Left ventricle myocardium inferior (tissue), 1 donor: ENCODE results near the gene CGB7. TPM values are rescaled to one million over a fixed set of nuclear protein-coding genes. Genes with fewer than 3 reads are reported as not detected.
"Not testable (repeated sequence)": the region's sequence is repeated elsewhere in the genome, so short reads cannot be mapped to it uniquely, and the experiment has no call there.

Experiments used
- DNase-seq: peaks from one replicate; pipeline ENCODE4 v3.0.0-alpha.2; 2020
- H3K27ac ChIP-seq: fragments of 200-600 bp; replicated peaks from 2 replicates; pipeline ENCODE4 v1.8.0; 2021
- H3K27me3 ChIP-seq: fragments of 200-600 bp; 2 replicates; pipeline ENCODE4 v1.8.0; 2021; ENCODE audit warnings: low read depth
- H3K36me3 ChIP-seq: fragments of 200-600 bp; 2 replicates; pipeline ENCODE4 v1.8.0; 2021
- H3K4me1 ChIP-seq: fragments of 200-600 bp; 2 replicates; pipeline ENCODE4 v1.8.0; 2021
- H3K4me3 ChIP-seq: fragments of 200-600 bp; 2 replicates; pipeline ENCODE4 v1.8.0; 2021; ENCODE audit warnings: mild to moderate bottlenecking, moderate library complexity
- H3K9me3 ChIP-seq: fragments of 200-600 bp; replicated peaks from 2 replicates; pipeline ENCODE4 v1.8.0; 2021
- CTCF ChIP-seq: fragments of 200-600 bp; IDR thresholded peaks from 2 replicates; pipeline ENCODE4 v1.8.0; 2021; ENCODE audit warnings: antibody characterized with exemption, mild to moderate bottlenecking, borderline replicate concordance
- intact Hi-C: fragments of 100-400 bp; cut with micrococcal nuclease; formaldehyde crosslinking; loops from one replicate; pipeline ENCODE4 v1.11.0; 2022
- total RNA-seq: library from RNA; stranded (reverse); fragmentation: NEBNext Ultra II Directional; extraction: Animal tissue kit (Norgen Biotek cat#: 25700); gene quantifications from one replicate; pipeline ENCODE4 v1.2.1, GENCODE V29; 2021
- donor health status: DM: no; HTN: yes; CAD: no; lungs with severe emphysema.

CGB7 gene
- total RNA-seq, 1 donor from 2014 or later = not detected

- DNase-seq = peak; percentile 55
- peak; percentile 56 for TF ChIP-seq CTCF
- no peaks in the 10 kb centered on the region for H3K36me3 ChIP-seq
- intact Hi-C loops = no loop called here
- H3K27me3 ChIP-seq = peaks cover 38% of the 10 kb centered on the region
- no peaks in the 10 kb centered on the region for H3K9me3 ChIP-seq
- no peak overlapping the region for H3K27ac ChIP-seq
- H3K4me3 ChIP-seq = peak overlapping the region; percentile 72
- peaks cover 22% of the 10 kb centered on the region for H3K4me1 ChIP-seq
These were observed 1.2 kb downstream of the CGB7 start for GRCh38 chr19:49056101-49056901.

GRCh38 chr19:49050376-49051033 lies 7.0 kb downstream of the CGB7 start:
- H3K27me3 ChIP-seq, H3K36me3 ChIP-seq, H3K9me3 ChIP-seq, H3K4me3 ChIP-seq, H3K27ac ChIP-seq, intact Hi-C loops, H3K4me1 ChIP-seq, DNase-seq: not testable (repeated sequence)

- DNase-seq, H3K36me3 ChIP-seq, intact Hi-C loops, H3K4me1 ChIP-seq, H3K27ac ChIP-seq, H3K4me3 ChIP-seq, H3K9me3 ChIP-seq, H3K27me3 ChIP-seq: not testable (repeated sequence)
These were observed 7.7 kb downstream of the CGB7 start for GRCh38 chr19:49049834-49050233.

- H3K9me3 ChIP-seq, H3K36me3 ChIP-seq, H3K4me1 ChIP-seq, DNase-seq, H3K4me3 ChIP-seq, intact Hi-C loops, H3K27ac ChIP-seq, H3K27me3 ChIP-seq: not testable (repeated sequence)
These were observed 8.5 kb downstream of the CGB7 start, which contains the start of gene CGB8 for GRCh38 chr19:49049011-49049410. Gene CGB8, minus strand, starts transcription at chr19:49049111. Its CDS starts 372 bp downstream, at chr19:49048739.

- H3K4me1 ChIP-seq, H3K36me3 ChIP-seq, H3K4me3 ChIP-seq, H3K27me3 ChIP-seq, DNase-seq, H3K9me3 ChIP-seq, H3K27ac ChIP-seq, intact Hi-C loops: not testable (repeated sequence)
These were observed 14.0 kb downstream of the CGB7 start, which contains the start of gene CGB5 for GRCh38 chr19:49043548-49043947. Gene CGB5, plus strand, starts transcription at chr19:49043848. Its CDS starts 362 bp downstream, at chr19:49044210.

GRCh38 chr19:49042666-49043065 lies 14.9 kb downstream of the CGB7 start:
- H3K4me1 ChIP-seq, H3K27ac ChIP-seq, DNase-seq, H3K27me3 ChIP-seq, H3K36me3 ChIP-seq, H3K9me3 ChIP-seq, H3K4me3 ChIP-seq, intact Hi-C loops: not testable (repeated sequence)

GRCh38 chr19:49042177-49042576 lies 15.4 kb downstream of the CGB7 start:
- Histone ChIP-seq H3K4me3 (no peak overlapping the region), H3K9me3 (no peaks in the 10 kb centered on the region), H3K4me1 (no peaks in the 10 kb centered on the region), H3K27ac (no peak overlapping the region), H3K27me3 (no peaks in the 10 kb centered on the region), H3K36me3 (no peaks in the 10 kb centered on the region)
- no peak for DNase-seq
- no peak for TF ChIP-seq CTCF
- intact Hi-C loops = no loop called here

GRCh38 chr19:49039736-49040135 lies 17.8 kb downstream of the CGB7 start:
- H3K9me3 ChIP-seq, H3K4me1 ChIP-seq, intact Hi-C loops, DNase-seq, H3K27ac ChIP-seq, H3K4me3 ChIP-seq, H3K36me3 ChIP-seq: not testable (repeated sequence)
- peaks cover 16% of the 10 kb centered on the region for H3K27me3 ChIP-seq

- H3K9me3 ChIP-seq, DNase-seq, H3K36me3 ChIP-seq, H3K27ac ChIP-seq, intact Hi-C loops, H3K4me3 ChIP-seq, H3K4me1 ChIP-seq: not testable (repeated sequence)
- H3K27me3 ChIP-seq = peaks cover 16% of the 10 kb centered on the region
These were observed 18.8 kb downstream of the CGB7 start for GRCh38 chr19:49038557-49039276.

- H3K36me3 ChIP-seq, H3K9me3 ChIP-seq, intact Hi-C loops, DNase-seq, H3K27ac ChIP-seq, H3K4me1 ChIP-seq, H3K4me3 ChIP-seq: not testable (repeated sequence)
- peaks cover 16% of the 10 kb centered on the region for H3K27me3 ChIP-seq
These were observed 19.4 kb downstream of the CGB7 start for GRCh38 chr19:49038111-49038510.
